ENCODE results near the gene FRMD7. TPM values are rescaled to one million over a fixed set of nuclear protein-coding genes. Genes with fewer than 3 reads are reported as not detected.
"Not testable (repeated sequence)": the region's sequence is repeated elsewhere in the genome, so short reads cannot be mapped to it uniquely, and the experiment has no call there.

FRMD7 gene
- total RNA-seq, 2 donors from 2014 or later: not detected

- no peaks in the 10 kb centered on the region for H3K4me1 Mint-ChIP-seq
- H3K4me3 Mint-ChIP-seq: no peak overlapping the region
- no peak overlapping the region for H3K27ac Mint-ChIP-seq
- no peaks in the 10 kb centered on the region for H3K27me3 Mint-ChIP-seq
- no peak for ATAC-seq
- no peaks in the 10 kb centered on the region for H3K9me3 ChIP-seq (ENCODE audit: control insufficient read depth, low read length, poor library complexity, severe bottlenecking)
- DNase-seq: no peak
- no peaks in the 10 kb centered on the region for H3K36me3 Mint-ChIP-seq (ENCODE audit: low read depth)
Observed at GRCh38 chrX:132119283-132119682, 8.5 kb downstream of the FRMD7 start.

GRCh38 chrX:132118358-132118757, 9.5 kb downstream of the FRMD7 start:
- Mint-ChIP-seq H3K36me3 (ENCODE audit: low read depth) (no peaks in the 10 kb centered on the region), H3K27ac (no peak overlapping the region), H3K4me1 (no peaks in the 10 kb centered on the region)

GRCh38 chrX:132115792-132116191, 12.0 kb downstream of the FRMD7 start:
- H3K27me3 Mint-ChIP-seq: no peaks in the 10 kb centered on the region
- no peak overlapping the region for H3K4me3 Mint-ChIP-seq
- ATAC-seq: no peak

More at GRCh38 chrX:132118358-132118757, 9.5 kb downstream of the FRMD7 start:
- H3K9me3 ChIP-seq (ENCODE audit: control insufficient read depth, low read length, poor library complexity, severe bottlenecking): no peaks in the 10 kb centered on the region
- Mint-ChIP-seq H3K4me3 (no peak overlapping the region), H3K27me3 (no peaks in the 10 kb centered on the region)
- no peak for DNase-seq
- no peak for ATAC-seq

GRCh38 chrX:132114607-132115006, 13.2 kb downstream of the FRMD7 start:
- ATAC-seq (no peak), DNase-seq (no peak)
- Mint-ChIP-seq H3K27ac (no peak overlapping the region), H3K27me3 (no peaks in the 10 kb centered on the region), H3K4me1 (peaks cover 2% of the 10 kb centered on the region), H3K36me3 (ENCODE audit: low read depth) (no peaks in the 10 kb centered on the region), H3K4me3 (no peak overlapping the region)
- no peaks in the 10 kb centered on the region for H3K9me3 ChIP-seq (ENCODE audit: control insufficient read depth, low read length, poor library complexity, severe bottlenecking)

More at GRCh38 chrX:132115792-132116191, 12.0 kb downstream of the FRMD7 start:
- no peak for DNase-seq
- no peaks in the 10 kb centered on the region for H3K9me3 ChIP-seq (ENCODE audit: control insufficient read depth, low read length, poor library complexity, severe bottlenecking)
- Mint-ChIP-seq H3K4me1 (no peaks in the 10 kb centered on the region), H3K36me3 (ENCODE audit: low read depth) (no peaks in the 10 kb centered on the region), H3K27ac (no peak overlapping the region)

- no peaks in the 10 kb centered on the region for H3K27me3 Mint-ChIP-seq
- H3K27ac Mint-ChIP-seq: no peak overlapping the region
- no peaks in the 10 kb centered on the region for H3K9me3 ChIP-seq (ENCODE audit: control insufficient read depth, low read length, poor library complexity, severe bottlenecking)
- peaks cover 2% of the 10 kb centered on the region for H3K4me1 Mint-ChIP-seq
- H3K36me3 Mint-ChIP-seq (ENCODE audit: low read depth): no peaks in the 10 kb centered on the region
- no peak for DNase-seq
- ATAC-seq: no peak
- no peak overlapping the region for H3K4me3 Mint-ChIP-seq
Observed at GRCh38 chrX:132107291-132107690, 20.5 kb downstream of the FRMD7 start.

GRCh38 chrX:132101799-132102198, 26.0 kb downstream of the FRMD7 start:
- H3K9me3 ChIP-seq (ENCODE audit: control insufficient read depth, low read length, poor library complexity, severe bottlenecking): no peaks in the 10 kb centered on the region
- no peaks in the 10 kb centered on the region for H3K36me3 Mint-ChIP-seq (ENCODE audit: low read depth)
- H3K4me1 Mint-ChIP-seq: no peaks in the 10 kb centered on the region
- ATAC-seq (no peak), DNase-seq (no peak)
- peaks cover 6% of the 10 kb centered on the region for H3K27me3 Mint-ChIP-seq
- H3K27ac Mint-ChIP-seq: no peak overlapping the region
- no peak overlapping the region for H3K4me3 Mint-ChIP-seq

GRCh38 chrX:132101206-132101605, 26.6 kb downstream of the FRMD7 start:
- peaks cover 6% of the 10 kb centered on the region for H3K27me3 Mint-ChIP-seq
- no peaks in the 10 kb centered on the region for H3K4me1 Mint-ChIP-seq
- no peaks in the 10 kb centered on the region for H3K9me3 ChIP-seq (ENCODE audit: control insufficient read depth, low read length, poor library complexity, severe bottlenecking)
- H3K4me3 Mint-ChIP-seq: no peak overlapping the region
- DNase-seq (no peak), ATAC-seq (no peak)
- no peaks in the 10 kb centered on the region for H3K36me3 Mint-ChIP-seq (ENCODE audit: low read depth)
- no peak overlapping the region for H3K27ac Mint-ChIP-seq

- not testable (repeated sequence) for H3K36me3 Mint-ChIP-seq (ENCODE audit: low read depth); H3K27me3 Mint-ChIP-seq; ATAC-seq; DNase-seq; H3K4me3 Mint-ChIP-seq; H3K9me3 ChIP-seq (ENCODE audit: control insufficient read depth, low read length, poor library complexity, severe bottlenecking); H3K27ac Mint-ChIP-seq; H3K4me1 Mint-ChIP-seq
Observed at GRCh38 chrX:132098704-132099103, 29.1 kb downstream of the FRMD7 start.

GRCh38 chrX:132094164-132094563, 33.7 kb downstream of the FRMD7 start:
- Mint-ChIP-seq H3K27me3 (peaks cover 12% of the 10 kb centered on the region), H3K4me1 (peaks cover 10% of the 10 kb centered on the region), H3K36me3 (ENCODE audit: low read depth) (no peaks in the 10 kb centered on the region), H3K4me3 (no peak overlapping the region), H3K27ac (no peak overlapping the region)
- DNase-seq (no peak), ATAC-seq (no peak)
- H3K9me3 ChIP-seq (ENCODE audit: control insufficient read depth, low read length, poor library complexity, severe bottlenecking): no peaks in the 10 kb centered on the region

- Mint-ChIP-seq H3K36me3 (ENCODE audit: low read depth) (no peaks in the 10 kb centered on the region), H3K4me1 (peaks cover 10% of the 10 kb centered on the region), H3K27ac (no peak overlapping the region), H3K4me3 (no peak overlapping the region), H3K27me3 (peaks cover 9% of the 10 kb centered on the region)
- no peak for DNase-seq
- no peaks in the 10 kb centered on the region for H3K9me3 ChIP-seq (ENCODE audit: control insufficient read depth, low read length, poor library complexity, severe bottlenecking)
- ATAC-seq: no peak
Observed at GRCh38 chrX:132093239-132093860, 34.5 kb downstream of the FRMD7 start.

- Mint-ChIP-seq H3K4me3 (no peak overlapping the region), H3K36me3 (ENCODE audit: low read depth) (no peaks in the 10 kb centered on the region), H3K27ac (no peak overlapping the region), H3K27me3 (peaks cover 6% of the 10 kb centered on the region), H3K4me1 (peaks cover 10% of the 10 kb centered on the region)
- H3K9me3 ChIP-seq (ENCODE audit: control insufficient read depth, low read length, poor library complexity, severe bottlenecking): no peaks in the 10 kb centered on the region
- peak; percentile 85 for ATAC-seq
- peak; percentile 9 to 20 (median 10) for DNase-seq
Observed at GRCh38 chrX:132092439-132093065, 35.3 kb downstream of the FRMD7 start.

- Mint-ChIP-seq H3K4me3 (no peak overlapping the region), H3K27ac (no peak overlapping the region), H3K27me3 (peaks cover 6% of the 10 kb centered on the region), H3K4me1 (peaks cover 10% of the 10 kb centered on the region), H3K36me3 (ENCODE audit: low read depth) (no peaks in the 10 kb centered on the region)
- DNase-seq (no peak), ATAC-seq (no peak)
- no peaks in the 10 kb centered on the region for H3K9me3 ChIP-seq (ENCODE audit: control insufficient read depth, low read length, poor library complexity, severe bottlenecking)
Observed at GRCh38 chrX:132090403-132091159, 37.2 kb downstream of the FRMD7 start.

GRCh38 chrX:132088864-132089263, 39.0 kb downstream of the FRMD7 start:
- H3K9me3 ChIP-seq (ENCODE audit: control insufficient read depth, low read length, poor library complexity, severe bottlenecking): no peaks in the 10 kb centered on the region
- Mint-ChIP-seq H3K27me3 (peaks cover 13% of the 10 kb centered on the region), H3K4me3 (no peak overlapping the region), H3K27ac (no peak overlapping the region), H3K36me3 (ENCODE audit: low read depth) (no peaks in the 10 kb centered on the region), H3K4me1 (peaks cover 10% of the 10 kb centered on the region)
- ATAC-seq (no peak), DNase-seq (no peak)
